GM12892 (cell line): ENCODE results near the gene KRT81.

ENCODE experiments used
- POLR2A ChIP-seq: IDR thresholded peaks from 2 replicates; pipeline ENCODE4 v1.6.1; 2011; ENCODE audit warnings: low read depth, low read length, control low read depth
- POLR2AphosphoS5 ChIP-seq: IDR thresholded peaks from 2 replicates; pipeline ENCODE4 v1.6.1; 2011; ENCODE audit warnings: low read depth, low read length, control low read depth
- TAF1 ChIP-seq: IDR thresholded peaks from 2 replicates; pipeline ENCODE4 v1.6.1; 2011; ENCODE audit warnings: low read depth, mild to moderate bottlenecking, control low read depth, low read length, borderline replicate concordance

DNA sequence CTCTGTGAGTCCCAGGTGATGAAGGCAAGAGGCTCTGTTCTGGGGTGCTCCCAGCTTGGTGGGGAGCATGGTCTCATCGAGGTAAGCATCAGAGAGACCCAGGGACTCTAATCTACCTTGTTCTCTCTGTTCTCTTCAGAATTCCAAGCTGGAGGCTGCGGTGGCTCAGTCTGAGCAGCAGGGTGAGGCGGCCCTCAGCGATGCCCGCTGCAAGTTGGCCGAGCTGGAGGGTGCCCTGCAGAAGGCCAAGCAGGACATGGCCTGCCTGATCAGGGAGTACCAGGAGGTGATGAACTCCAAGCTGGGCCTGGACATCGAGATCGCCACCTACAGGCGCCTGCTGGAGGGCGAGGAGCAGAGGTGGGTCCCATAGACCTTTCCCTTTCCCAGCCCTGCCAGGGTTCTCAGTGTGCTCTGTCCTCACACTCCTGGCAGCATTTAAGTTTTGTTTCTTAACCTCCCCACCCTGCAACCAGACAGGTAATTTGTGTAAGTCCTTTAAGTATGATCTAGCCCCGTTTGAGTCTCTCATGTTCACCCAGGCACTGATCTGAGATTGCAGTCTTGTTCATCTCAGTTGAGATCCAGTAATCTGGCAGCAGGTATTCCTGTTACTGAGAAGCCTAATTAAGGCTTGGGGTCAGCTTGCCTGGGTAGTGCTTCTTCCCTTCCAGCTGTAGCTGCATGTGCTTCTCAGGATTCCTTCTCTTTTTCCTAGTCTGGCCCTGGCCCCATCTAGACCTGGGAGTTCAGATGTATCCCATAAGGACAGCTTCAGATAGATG, 14.8 kb upstream of the KRT81 start:
- TF ChIP-seq POLR2A, result no peak
- no peak for TF ChIP-seq POLR2AphosphoS5
- no peak for TF ChIP-seq TAF1
